HG03159 (cell line): ENCODE results near the gene DBF4.
"Not testable (repeated sequence)": the region's sequence is repeated elsewhere in the genome, so short reads cannot be mapped to it uniquely, and the experiment has no call there.

Experiments used
- ATAC-seq: cut with Tn5 transposase; IDR thresholded peaks from one replicate; pipeline ENCODE4 v1.9.1; 2021; ENCODE audit warnings: mild to moderate bottlenecking, moderate library complexity; ENCODE audit not compliant: unreplicated experiment

DBF4 gene, protein sequence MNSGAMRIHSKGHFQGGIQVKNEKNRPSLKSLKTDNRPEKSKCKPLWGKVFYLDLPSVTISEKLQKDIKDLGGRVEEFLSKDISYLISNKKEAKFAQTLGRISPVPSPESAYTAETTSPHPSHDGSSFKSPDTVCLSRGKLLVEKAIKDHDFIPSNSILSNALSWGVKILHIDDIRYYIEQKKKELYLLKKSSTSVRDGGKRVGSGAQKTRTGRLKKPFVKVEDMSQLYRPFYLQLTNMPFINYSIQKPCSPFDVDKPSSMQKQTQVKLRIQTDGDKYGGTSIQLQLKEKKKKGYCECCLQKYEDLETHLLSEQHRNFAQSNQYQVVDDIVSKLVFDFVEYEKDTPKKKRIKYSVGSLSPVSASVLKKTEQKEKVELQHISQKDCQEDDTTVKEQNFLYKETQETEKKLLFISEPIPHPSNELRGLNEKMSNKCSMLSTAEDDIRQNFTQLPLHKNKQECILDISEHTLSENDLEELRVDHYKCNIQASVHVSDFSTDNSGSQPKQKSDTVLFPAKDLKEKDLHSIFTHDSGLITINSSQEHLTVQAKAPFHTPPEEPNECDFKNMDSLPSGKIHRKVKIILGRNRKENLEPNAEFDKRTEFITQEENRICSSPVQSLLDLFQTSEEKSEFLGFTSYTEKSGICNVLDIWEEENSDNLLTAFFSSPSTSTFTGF

DNA sequence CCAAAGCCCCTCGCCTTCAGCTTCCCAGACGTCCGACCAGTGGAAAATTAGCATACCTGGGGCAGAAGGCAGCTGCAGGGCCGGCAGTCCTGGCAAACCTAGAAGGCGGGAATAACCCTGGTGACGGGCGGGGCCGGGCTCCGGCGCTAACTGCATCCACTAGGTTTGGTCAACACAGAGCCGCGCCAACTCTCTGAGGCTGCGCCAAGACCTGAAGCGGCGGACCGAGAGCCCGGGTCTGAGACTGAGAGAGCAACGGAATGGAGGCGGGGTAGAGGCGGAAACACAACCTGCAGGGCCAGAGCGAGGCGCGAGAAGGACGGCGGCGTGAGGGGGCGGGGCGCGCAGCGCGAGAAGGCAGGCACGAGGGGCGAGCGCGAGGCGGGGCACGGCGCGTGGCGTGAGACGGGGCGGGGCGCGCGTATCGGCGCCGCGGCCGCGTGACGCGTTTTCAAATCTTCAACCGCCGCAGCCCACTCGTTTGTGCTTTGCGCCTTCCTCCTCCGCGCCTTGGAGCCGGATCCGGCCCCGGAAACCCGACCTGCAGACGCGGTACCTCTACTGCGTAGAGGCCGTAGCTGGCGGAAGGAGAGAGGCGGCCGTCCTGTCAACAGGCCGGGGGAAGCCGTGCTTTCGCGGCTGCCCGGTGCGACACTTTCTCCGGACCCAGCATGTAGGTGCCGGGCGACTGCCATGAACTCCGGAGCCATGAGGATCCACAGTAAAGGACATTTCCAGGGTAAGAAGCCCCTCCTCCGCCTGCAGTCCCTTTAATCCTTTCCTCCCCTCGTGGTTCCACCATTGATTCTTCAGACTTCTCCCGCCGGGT is at the start of gene DBF4, which contains the start of gene SLC25A40:
TSS of gene DBF4 (plus strand) at position 454 of the 829 bp plus-strand sequence. CDS start at position 694, 240 bp downstream.
TSS of gene SLC25A40 (minus strand) at position 321 of the 829 bp plus-strand sequence. CDS start 17,633 bp downstream, outside the sequence.
- peak; percentile 91 for ATAC-seq

DNA sequence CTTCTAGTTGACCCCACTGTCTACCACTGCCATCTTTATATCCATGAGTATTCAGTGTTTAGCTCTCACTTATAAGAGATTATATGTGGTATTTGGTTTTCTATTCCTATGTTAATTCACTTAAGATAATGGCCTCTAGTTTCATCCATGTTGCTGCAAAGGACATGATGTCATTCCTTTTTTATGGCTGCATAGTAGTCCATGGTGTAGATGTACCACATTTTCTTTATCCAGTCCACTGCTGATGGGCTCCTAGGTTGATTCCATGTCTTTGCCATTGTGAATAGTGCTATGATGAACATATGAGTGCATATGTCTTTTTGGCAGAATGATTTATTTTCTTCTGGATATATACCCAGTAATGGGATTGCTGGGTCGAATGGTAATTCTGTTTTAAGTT is 47.9 kb upstream of the DBF4 start:
- ATAC-seq: not testable (repeated sequence)

DNA sequence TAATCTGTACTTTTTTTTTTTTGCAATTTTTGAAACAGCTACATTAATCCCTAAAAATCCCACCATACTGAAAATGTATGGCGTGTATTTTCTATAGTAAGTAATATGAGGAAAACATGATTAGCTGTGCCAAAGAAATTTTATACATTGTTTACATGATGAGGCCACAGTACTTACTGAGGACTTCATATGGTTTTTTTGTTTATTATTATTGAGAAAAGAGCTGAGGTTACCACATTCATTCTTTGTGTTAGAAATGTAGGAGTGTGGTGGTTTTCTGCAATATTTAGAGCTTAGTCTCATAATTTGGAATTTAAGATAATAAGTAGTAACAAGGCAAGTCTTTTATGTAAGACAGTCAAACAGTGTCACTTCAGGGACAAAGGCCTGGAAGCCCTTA is 45.2 kb upstream of the DBF4 start:
- ATAC-seq: no peak

DNA sequence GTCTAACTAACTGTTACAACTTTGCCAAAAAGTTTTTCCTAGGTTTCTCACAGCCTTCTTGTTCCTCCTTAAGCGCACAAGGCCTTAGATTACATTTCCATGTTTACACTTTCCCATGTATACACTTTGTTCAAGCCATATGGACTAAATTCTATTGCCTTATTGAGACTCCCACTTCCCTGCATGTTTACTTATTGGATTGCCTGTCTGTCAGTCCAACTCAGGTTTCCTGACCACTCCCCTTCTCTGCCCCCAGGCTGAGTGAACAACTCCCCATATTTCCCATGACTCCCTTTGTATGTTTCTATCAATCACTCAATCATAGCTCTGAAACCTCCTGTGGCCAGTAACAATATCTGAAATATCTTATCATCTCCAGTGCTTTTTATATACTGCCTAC is 43.2 kb upstream of the DBF4 start:
- no peak for ATAC-seq

DNA sequence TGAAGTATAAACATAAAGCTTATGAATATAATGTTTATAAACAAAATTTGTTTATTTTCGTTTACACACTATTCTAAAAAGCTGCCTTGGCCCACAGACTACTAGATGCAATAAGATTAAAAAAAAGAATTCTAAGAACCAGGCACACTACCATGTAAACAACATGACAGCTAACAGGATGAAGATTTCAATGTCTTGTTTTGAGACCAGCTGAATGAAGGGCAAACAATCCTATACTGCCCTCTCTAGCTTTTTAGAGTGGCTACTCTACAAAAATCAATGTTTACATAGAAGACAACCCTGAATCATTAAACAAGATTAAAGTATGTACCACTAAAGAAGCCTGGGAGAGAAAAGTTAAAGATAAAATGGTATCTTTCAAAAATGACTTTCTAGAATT is 38.7 kb upstream of the DBF4 start:
- no peak for ATAC-seq

DNA sequence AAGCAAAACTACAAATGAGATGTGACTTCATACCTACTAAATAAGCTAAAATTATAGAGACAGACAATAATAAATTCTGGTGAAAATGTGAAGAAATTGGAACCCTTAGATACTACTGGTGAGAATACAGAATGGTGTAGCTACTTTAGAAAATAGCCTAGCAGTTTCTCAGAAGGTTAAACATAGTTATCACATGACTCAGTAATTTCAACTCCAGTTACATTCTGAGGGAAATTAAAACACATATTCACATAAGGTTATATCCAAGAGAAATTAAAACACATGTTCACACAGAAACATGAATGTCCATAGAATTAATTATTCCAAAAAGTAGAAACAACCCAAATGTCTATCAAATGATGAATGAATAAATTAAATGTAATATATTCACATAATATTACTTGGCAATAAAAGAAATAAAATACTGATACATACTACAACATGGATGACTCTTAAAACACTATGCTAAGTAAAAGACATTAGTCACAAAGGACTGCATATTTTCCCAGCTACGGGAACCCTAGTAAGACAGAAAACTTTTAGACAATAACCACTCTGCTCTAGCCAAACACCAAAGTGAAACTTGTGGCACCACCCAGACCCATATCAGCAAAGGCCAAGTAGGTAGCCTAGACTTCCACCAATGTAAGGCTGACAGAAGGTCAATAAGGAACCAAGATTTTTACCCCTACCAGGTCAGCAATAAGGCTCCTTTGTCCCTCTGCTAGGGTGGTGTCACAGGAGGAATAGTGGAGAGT is 25.3 kb upstream of the DBF4 start:
- no peak for ATAC-seq

DNA sequence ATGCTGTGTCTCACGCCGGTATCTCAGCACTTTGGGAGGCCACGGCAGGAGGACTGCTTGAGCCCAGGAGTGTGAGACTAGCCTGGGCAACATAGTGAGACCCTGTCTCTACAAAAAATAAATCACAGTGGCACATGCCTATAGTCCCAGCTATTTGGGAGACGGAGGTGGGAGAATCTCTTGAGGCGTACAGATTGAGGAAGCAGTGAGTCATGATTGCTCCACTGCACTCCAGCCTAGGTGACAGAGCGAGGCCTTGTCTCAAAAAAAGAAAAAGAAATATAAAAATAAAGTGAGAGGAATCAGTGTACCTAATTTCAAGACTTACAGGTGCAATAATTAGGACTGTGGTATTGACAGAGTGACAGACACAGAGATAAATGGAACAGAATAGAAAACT is 24.0 kb upstream of the DBF4 start:
- ATAC-seq: no peak

DNA sequence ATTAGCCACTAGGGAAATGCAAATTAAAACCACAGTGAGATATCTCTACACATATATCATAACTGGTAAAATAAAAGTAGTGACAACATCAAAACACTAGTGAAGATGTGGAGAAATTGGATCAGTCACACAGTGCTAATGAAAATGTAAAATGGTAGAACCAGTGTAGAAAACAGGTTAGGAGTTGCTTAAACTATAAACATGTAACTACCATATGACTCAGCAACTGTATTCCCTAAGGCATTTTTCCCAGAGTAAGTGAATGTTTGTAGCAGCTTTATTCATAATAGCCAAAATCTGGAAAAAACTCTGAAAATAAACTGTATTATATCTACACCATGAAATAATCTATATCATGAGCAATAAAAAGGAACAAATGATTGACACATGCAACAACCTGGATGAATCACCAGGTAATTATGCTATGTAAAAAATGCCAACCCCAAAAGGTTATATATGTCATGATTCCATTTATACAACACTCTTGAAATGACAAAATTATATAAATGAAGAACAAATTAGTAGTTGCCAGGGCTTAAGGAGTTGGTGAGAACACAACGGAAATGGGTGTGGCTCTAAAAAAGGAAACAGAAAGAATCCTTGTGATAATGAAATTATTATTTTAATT is 22.9 kb upstream of the DBF4 start:
- no peak for ATAC-seq

DNA sequence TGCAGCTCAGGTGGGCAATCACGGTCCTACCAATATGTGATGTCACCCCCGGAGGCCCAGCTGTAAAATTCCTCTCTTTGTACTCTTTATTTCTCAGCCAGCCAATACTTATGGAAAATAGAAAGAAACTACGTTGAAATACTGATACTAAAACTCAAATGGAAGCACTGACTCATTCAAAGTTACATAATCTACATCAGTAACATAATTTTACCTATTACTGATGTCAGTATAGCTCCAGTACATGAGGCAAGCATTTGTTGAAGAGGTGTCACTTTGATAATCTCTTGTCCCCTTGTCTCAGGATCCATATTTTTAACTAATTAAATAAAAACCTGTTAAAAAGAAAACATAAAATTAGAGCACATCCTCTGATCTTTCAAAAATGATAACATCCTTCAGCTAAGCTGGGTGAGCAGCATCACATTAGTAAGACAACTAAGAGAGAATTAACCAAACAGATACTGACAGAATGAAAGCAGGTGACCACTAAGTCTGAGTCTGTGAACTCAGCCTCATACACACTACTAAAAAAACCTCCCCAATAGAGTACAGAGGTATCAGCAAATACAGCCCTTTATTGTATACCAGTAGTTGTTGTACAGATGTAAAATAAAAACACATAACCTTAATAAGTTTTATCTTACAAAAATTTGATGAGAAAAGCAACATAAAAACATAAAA is 17.7 kb upstream of the DBF4 start:
- ATAC-seq: no peak

DNA sequence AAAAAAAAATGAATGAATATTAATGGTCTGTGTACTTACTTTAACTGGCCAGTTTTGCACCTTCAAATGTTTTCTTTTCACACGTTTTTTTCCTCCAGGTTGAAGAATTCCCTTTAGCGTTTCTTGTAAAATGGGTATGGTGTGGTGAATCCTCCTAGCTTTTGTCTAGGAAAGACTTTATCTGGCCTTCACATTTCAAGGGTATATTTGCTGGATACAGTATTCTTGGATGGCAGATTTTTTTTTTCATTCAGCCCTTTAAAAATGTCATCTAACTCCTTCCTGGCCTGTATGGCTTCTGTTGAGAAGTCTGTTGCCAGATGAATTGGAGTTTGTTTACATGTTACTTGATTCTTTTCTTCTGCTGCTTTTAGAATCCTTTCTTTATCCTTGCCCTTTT is 10.2 kb upstream of the DBF4 start:
- no peak for ATAC-seq

DNA sequence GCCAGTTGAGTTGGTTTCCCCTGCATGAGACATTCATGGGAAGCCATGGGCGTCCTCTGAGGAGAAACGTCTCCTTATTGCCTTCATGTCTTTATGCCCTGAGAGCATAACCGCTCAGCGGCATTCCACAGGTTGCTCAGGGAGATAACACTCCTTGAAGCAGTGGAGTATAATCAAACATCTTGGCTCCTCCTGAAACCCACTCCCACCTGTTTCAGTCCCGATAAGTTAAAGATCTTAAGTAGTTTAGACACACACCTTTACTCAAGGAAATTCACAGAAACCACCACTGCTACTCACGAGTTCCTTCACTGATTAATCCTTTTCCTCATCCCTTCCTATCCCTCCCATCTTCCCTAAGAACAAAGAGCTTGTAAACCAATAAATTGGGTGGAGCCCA is 9.8 kb upstream of the DBF4 start:
- not testable (repeated sequence) for ATAC-seq

DNA sequence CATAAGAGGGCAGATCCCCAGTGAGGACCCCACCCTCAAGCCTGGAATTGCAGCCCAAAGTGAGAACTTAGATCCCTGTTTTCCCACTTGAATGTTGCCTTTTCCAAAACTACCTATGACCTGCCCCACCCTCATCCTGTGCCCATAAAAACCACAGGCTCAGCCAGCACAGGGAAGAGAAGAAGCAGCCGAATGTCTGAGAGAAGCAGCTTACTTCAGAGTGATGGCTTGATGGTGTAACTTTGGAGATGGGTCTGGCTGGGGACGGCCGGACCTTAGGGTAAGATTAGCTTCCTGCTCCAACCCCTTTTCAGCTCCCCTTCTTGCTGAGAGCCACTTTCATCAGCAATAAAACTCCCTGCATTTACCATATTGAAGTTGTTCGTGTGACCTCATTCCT is 5.8 kb upstream of the DBF4 start:
- ATAC-seq: no peak

DNA sequence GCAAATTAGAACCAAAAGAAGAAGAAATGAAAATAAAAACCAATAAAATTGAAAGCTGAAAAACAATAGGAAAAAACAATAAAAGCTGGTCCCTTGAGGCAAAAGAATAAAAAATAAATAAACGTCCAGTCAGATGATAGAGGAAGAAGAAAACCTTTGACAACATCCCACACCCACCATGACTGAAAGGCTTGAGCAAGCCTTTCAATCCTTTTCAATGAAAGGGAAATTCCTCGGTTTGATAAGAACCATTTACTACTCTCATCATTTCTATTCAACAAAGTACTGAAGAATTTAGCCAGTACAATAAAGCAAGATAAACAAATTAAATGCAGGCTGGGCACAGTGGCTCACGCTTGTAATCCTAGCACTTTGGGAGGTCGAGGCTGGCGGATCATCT is 3.9 kb upstream of the DBF4 start:
- no peak for ATAC-seq

DNA sequence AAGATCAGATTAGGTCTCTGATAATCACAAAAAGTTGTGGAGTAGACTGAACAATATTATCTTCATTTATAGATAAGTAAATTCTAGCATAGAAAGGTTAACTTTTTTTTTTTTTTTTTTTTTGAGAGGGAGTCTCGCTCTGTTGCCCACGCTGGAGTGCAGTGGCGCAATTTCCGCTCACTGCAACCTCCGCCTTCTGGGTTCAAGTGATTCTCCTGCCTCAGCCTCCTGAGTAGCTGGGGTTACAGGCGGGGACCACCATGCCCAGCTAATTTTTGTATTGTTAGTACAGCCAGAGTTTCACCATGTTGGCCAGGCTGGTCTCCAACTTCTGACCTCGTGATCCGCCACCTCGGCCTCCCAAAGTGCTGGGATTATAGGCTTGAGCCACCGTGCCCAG is 3.0 kb upstream of the DBF4 start:
- not testable (repeated sequence) for ATAC-seq

DNA sequence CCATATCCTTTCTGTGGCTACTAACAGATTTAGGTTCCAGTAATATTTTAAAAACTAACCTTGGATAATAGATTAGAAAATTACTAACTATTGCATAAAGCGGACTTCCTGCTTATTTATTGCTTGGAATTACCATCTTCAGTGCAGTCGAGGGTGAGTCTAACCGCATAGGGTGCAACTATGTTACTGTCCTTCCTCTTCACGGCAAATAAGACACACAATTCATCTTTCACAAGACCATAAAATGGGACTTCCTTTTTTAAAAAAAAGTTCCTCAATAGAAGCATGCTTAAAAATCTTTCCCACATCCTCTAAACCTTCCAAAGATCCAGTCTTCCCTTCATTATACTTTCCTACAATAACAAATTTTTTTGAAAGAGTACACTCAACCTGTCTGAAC is 2.2 kb upstream of the DBF4 start:
- no peak for ATAC-seq

DNA sequence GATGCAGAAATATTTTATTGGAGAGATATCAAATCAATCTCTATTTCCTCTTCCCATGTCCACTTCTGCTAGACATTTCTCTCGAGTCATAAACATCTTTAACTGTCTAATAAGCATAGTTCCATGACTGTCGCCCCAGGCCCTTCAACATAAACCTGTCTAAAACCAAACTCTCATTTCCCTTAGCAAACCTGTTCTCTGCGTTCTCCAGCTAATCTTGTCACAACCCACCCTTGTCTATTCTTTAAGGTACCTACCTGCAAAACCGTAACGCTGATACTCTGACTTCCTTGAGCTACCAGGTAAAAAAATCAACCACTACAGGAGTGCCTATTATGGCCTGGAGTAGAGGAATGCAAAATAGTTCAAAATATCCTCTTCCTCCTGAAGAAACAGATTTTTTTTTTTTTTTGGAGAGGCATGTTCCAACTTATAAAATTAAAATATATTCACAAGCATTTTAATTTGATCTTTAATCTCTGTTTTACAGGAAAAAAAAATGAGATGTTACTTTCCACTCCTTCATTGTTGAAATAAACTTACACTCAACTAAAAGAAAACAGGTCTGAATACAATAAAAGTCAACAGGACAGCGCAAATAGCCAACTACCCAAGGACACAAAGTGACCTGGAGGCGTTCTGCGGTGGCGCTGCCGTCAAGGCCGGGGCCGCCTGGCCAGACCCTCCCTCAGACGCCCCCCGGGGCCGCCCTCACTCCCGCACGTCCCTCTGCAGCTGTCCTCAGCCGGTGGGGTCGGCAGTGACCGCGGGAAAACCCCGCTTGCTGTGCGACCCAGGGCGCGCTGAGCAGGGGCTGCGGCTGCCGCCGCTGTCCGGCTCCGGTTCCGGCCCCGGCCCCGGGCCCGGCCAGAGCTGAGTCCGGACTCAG is 898 bp upstream of the DBF4 start:
- peak; percentile 12 for ATAC-seq

DNA sequence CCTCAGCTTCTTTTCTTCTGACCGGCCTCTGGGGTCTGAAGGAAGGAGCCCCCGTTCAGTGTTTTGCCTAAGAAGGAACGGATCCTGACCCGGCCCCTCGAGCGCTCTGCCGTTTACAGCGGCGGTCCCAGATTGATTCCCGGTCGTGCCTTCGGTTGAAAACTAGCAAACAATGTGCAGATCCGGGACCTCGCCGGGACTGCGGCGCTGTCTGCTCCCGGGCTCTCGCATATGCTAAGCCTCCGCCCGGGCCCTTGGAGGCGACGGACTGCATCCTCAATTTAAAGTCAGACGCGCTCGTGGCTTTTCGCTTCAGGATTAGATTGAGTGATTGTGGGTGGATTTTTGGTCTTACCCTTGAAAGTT is 559 bp downstream of the DBF4 start:
- peak; percentile 8 for ATAC-seq

DNA sequence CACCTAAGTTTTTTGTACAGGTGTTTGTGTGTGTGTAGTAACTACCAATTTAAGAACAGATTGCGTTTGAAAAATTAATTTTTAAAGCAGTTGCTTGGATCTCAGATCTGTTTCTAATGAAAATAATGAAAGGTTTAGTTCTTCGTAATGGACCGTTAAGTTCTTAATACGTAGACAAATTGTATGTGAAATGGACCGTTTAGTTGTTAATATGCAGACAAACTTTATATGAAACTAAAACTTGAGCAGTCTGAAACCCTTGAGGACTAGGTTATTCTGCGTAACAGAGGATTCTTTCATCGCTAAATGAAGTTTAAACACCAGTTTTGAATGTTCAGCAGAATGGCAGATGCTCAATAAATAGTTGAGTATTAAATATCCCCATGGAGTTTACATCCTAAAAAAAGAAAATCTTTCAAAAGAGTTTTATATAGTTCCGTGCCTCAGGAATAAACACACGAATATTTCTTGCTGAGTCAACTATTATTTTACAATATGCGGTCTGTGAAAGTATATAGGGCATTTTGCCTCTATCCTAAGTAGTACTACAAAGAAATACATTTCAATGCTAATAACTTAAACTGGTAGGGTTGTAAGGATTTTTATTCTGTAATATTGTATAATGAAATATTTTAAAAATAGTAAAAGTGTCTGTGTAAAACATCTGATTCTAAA is 1.2 kb downstream of the DBF4 start:
- ATAC-seq: no peak
